ENCODE measurements around the gene FAM193A.

DNA sequence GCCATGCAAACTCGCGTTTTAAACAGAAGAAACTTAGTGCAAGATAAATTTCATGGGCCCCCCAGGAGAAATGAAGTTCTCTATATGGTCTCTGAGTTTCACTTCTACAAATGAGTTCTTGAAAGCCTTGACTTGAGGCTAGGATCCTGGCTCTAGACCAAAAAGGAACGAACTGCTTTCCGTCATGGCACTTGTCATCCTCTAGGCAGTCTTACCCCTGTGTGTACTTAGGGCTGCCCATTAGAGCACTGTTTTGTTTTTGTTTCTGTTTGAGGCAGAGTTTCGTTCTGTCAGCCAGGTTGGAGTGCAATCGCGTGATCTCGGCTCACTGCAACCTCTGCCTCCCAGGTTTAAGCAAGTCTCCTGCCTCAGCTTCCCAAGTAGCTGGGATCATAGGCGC, 38.5 kb upstream of the FAM193A start:
- no peak for TF ChIP-seq POLR2A (IDR thresholded peaks at IDR 0.05)
- TF ChIP-seq, protein P1, sequence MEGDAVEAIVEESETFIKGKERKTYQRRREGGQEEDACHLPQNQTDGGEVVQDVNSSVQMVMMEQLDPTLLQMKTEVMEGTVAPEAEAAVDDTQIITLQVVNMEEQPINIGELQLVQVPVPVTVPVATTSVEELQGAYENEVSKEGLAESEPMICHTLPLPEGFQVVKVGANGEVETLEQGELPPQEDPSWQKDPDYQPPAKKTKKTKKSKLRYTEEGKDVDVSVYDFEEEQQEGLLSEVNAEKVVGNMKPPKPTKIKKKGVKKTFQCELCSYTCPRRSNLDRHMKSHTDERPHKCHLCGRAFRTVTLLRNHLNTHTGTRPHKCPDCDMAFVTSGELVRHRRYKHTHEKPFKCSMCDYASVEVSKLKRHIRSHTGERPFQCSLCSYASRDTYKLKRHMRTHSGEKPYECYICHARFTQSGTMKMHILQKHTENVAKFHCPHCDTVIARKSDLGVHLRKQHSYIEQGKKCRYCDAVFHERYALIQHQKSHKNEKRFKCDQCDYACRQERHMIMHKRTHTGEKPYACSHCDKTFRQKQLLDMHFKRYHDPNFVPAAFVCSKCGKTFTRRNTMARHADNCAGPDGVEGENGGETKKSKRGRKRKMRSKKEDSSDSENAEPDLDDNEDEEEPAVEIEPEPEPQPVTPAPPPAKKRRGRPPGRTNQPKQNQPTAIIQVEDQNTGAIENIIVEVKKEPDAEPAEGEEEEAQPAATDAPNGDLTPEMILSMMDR (IDR thresholded peaks at IDR 0.05) = no peak

Data from adrenal gland (tissue), 5 donors.